HG03575 (cell line): ENCODE results near the gene INTS13.
"Not testable (repeated sequence)": the region's sequence is repeated elsewhere in the genome, so short reads cannot be mapped to it uniquely, and the experiment has no call there.

ENCODE experiments used
- ATAC-seq: cut with Tn5 transposase; IDR thresholded peaks from one replicate; pipeline ENCODE4 v1.9.1; 2021; ENCODE audit not compliant: unreplicated experiment, insufficient number of reproducible peaks, low FRiP score; ENCODE audit errors: extremely low read depth

Gene INTS13, protein sequence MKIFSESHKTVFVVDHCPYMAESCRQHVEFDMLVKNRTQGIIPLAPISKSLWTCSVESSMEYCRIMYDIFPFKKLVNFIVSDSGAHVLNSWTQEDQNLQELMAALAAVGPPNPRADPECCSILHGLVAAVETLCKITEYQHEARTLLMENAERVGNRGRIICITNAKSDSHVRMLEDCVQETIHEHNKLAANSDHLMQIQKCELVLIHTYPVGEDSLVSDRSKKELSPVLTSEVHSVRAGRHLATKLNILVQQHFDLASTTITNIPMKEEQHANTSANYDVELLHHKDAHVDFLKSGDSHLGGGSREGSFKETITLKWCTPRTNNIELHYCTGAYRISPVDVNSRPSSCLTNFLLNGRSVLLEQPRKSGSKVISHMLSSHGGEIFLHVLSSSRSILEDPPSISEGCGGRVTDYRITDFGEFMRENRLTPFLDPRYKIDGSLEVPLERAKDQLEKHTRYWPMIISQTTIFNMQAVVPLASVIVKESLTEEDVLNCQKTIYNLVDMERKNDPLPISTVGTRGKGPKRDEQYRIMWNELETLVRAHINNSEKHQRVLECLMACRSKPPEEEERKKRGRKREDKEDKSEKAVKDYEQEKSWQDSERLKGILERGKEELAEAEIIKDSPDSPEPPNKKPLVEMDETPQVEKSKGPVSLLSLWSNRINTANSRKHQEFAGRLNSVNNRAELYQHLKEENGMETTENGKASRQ

DNA sequence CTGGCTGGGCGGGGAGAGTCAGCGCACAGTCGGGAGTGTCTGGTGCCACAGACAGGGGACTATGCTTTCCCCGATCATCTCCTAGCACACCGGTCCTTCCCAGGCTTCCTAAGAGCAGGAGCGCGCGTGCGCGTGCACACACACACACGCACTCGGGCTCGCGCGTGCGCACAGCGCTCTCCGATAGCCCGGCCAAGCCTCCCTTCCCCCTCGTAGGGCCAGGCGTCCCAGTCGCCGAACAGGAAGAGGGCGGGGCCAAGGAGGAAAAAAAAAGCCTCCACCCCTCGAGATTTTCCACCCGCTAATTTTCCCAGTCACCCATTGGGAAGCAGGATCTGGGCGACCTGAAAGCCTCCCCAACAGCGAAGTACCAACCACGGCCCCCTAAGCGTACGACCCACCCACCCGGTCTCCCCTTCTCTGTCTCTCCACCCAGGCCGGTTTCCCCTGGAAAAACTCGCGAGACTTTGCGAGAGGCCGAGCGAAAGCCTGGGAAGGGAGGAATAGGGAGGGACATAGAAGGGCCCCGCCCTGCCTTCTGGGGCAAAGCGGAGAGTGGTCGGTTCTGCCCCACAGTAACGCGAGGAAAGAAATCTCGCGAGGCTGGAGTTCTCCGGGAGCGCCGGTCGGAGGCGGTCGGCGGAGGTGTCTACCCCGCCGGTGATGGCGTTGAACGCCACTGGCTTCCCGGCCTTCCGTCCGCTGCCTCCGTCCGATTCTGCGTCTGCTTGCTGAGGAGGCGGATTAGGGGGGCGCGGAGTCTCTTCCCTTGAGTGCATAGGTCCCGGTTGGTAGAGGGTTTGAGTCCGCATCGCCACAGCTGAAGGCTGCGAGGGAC, at the start of gene INTS13, which contains the start of gene FGFR1OP2:
INTS13 (minus strand) TSS at position 119 of the 838 bp plus-strand sequence. CDS start 1,178 bp downstream, outside the sequence.
FGFR1OP2 (plus strand) TSS at position 608 of the 838 bp plus-strand sequence. CDS start 15,689 bp downstream, outside the sequence.
- peak; percentile 46 for ATAC-seq

DNA sequence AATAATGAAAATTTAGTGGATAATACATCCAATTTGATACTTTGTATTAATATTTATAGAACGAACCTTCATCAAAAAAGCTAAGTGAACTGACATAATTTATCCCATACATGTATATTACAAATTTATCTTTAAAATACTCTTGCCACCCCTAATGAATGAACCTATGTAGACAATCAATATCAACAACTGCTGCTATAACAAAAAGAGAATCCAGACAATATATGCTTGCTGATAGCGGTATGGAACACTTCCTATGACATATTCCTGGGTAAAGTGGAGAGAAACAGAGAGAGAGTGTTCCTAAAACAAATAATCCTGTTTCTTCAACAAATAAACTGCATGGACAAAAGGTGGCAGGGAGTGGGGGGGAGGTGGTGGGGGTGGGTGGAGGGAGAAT, 45.1 kb upstream of the INTS13 start:
- ATAC-seq: no peak

DNA sequence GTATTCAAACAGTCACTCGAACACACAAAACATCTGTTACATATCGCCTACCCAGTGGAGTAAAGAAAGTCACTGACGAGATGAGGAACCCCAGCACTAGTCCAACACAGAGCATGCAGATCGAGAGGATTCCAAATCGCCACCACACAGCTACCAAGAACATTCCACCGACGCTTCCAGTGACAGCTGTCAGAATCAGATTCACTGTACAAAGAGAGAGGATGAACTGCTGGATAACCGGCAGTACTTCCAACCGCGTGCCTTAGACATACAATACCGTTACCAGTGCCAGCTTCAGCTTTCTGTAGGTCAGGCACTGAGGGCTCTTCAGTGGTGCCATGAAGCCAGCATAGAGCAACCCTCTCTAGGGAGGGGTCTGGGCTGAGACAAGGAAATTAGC, 42.0 kb upstream of the INTS13 start:
- ATAC-seq: no peak

DNA sequence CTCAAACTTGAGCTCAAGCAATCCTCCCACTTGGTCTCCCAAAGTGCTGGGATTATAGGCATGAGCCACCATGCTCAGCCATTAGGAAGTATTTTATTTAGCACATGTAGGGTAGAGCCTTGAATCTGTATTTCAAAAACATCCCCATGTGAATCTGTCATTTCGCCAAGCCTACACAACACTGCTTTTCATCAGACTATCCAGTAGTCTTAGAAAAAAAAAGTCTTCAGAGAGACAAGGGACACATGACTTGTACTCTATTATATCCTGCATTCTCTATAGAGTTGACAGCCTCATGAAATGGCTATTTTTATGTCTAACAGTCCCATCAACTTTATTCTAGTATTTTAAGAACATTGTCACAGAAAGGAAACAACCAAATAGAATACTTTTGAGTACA, 41.0 kb upstream of the INTS13 start:
- no peak for ATAC-seq

DNA sequence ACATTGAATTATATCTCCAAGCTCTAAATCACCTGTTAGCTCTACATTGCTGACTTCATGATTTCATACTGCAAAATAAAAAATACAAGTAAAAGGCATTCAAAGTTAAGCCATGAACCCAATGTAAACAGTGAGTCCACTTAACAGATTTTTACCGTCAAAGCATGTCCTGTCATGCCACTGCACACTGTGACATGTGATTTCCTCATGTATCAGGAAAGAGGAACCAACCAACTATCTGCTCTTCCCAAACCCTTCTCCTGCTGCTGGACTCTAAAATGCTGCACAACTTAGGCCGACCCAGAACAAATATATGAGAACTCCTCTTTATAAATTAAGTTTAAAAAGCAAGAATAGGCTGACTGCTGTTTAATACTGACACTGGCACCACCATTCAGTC, 38.9 kb upstream of the INTS13 start:
- ATAC-seq: no peak

DNA sequence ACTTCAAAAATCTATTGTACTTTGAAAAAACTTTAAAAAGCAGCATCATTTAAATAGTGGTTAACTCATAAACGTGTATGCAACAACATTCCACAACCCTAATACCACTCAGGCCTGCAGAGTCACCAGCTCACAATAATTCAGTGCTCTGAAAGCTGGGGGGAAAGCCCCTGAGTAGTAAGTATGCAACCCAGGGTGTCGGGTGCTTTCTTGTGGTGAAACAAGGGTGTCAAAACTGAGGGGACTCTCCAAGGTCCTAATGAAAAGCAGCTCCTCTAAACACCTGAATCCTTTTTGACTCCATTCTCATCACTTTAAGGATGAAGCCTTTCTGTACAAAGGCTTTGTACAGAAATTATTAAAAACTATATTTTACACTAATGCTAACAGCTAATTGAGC, 34.2 kb upstream of the INTS13 start:
- ATAC-seq: peak; percentile 81

DNA sequence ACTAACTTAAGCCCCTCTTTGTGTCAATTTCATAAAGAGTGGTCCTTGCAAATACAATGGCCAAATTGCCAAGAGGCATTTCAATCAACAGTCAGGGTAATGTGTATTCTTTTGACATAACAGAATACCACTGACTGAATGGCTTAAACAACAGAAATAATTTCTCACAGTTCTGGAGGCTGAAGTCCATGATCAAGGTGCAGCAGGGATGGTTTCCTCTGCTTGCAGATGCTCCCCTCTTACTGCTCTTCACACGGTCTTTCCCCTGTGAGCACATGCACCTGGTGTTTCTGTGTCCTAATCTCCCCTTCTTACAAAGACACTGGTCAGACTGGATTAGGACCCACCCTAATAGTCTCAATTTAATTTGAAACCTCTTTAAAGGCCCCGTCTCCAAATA, 32.4 kb upstream of the INTS13 start:
- ATAC-seq: no peak

DNA sequence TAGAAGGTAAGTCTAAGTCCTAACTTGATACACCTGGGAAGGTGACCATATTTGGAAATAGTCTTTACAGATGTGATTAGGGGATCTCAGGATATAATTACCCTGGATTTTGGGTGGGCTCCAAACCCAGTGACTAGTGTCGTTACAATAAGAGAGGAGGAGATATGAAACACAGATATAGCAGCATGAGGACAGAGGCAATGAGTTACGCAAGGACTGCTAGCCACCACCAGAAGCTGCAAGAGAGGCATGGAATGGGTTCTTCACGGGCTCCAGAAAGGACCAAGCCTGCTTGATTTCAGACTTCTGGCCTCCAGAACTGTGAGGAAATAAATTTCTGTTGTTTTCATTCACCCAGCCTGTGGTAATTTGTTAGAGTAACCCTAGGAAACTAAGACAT, 29.1 kb upstream of the INTS13 start:
- ATAC-seq: no peak

DNA sequence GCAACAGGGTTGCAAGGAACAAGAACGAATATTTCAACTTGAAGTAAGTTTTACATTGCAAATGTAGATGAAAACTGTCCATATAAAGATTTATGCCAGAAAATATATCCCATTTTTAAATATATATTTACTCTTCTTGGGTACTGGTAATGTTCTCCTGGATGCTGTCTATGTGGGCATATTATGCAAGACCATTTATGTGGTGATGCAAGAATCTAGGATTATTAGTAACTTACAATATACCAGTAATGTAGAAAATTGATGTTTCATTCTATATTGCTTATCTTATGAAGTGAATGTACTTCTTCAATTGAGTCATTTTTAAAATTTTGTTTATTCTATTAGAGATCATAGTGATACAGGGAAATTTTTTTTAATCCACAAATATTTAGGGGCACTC, 25.6 kb upstream of the INTS13 start:
- ATAC-seq: no peak

DNA sequence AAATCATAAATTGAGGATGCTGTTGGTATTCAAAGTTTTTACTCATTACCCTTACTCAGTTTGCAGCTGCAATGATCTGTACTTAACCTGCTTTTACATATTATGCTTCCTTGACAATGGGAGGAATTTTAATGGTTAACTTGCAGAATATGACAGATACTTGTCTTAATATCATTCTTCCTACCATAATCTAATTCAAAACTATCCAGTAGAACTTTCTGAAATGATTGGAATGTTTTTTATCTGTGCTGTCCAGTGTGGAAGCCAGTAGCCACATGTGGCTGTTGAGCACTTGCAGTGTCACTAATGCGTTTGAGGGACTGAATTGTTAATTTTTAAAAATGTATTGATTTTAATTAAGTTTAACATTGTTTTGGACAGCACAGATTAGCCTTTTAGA, 24.0 kb upstream of the INTS13 start:
- ATAC-seq: no peak

DNA sequence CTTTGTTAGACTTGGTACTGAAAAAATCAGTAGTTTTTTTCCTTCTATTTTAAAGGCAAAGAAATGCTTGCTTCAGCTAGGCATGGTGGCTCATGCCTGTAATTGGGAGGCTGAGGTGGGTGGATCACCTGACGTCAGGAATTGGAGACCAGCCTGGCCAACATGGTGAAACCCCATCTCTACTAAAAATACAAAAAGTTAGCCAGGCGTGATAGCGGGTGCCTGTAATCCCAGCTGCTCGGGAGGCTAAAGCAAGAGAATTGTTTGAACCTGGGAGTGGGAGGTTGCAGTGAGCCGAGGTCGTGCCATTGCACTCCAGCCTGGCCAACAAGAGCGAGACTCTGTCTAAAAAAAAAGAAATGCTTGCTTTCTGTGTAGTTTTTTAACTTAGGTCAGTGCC, 23.6 kb upstream of the INTS13 start:
- not testable (repeated sequence) for ATAC-seq

DNA sequence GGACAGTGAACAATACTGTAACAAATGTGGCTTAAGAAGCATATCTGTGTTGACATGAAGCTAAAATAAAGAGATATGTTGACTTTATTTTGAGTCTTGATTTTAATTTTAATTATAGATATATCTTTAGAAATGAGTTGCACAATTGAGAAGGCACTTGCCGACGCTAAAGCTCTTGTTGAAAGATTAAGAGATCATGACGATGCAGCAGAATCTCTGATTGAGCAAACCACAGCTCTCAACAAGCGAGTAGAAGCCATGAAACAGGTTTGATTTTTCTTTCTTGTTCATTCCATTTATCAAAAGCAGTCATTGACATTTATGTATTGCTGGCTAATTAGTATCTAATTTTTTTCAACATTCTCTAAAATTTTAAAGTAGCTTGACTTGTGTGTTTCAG, 16.2 kb upstream of the INTS13 start:
- ATAC-seq: no peak

DNA sequence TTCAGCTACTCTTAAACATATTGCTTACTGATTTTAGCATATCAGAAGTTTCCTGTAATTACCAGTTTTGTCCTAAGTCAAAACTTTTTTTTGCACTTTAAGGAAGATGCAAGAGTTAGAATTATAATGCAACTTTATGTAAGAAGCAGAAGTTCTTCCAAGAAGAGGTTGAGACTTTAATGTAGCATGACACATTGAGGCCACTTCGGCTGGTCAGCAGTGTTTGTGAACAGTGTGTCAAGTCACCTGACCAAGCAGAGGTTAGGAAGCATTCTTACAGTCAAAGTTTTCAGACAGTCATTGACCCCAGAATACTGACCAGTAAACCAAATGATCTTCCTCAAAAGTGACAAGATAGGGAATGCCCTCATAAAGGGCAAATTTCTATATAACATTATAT, 15.7 kb upstream of the INTS13 start:
- ATAC-seq: no peak

DNA sequence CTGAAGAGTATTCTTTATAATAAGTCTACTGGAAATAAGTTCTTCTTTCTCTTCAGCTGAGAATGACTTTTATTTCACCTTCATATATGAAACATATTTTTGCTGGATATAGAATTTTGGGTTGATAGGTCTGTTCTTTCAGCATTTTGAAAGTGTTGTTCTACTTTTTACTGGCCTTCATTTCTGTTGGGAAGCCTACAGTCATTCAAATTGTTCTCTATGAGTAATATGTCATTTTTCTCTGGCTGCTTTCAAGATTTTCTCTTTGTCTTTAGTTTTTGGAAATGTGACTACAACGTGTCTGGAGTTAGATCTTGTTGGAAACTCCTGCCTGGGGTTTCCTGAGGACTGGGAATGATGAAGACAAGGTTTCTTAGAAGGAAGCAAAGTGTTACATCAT, 10.5 kb upstream of the INTS13 start:
- no peak for ATAC-seq

DNA sequence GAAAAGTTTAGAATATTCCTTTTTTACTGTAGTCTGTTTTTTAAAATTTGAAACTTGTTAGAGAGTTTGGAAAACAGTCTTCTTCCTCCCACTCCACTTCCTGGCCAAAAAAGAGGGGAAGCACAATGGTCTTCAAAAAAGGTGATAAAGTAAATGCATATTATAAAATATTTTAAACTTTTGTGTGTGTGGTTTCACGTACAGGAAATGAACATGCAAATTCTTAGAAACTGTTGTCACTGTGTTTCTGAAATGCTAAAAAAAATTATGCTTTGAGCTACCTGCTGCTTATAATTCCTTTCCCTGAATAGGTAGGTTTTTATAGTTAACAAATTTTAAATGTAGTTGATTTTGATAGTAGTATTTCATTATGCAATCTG, 3.4 kb upstream of the INTS13 start:
- ATAC-seq: no peak

DNA sequence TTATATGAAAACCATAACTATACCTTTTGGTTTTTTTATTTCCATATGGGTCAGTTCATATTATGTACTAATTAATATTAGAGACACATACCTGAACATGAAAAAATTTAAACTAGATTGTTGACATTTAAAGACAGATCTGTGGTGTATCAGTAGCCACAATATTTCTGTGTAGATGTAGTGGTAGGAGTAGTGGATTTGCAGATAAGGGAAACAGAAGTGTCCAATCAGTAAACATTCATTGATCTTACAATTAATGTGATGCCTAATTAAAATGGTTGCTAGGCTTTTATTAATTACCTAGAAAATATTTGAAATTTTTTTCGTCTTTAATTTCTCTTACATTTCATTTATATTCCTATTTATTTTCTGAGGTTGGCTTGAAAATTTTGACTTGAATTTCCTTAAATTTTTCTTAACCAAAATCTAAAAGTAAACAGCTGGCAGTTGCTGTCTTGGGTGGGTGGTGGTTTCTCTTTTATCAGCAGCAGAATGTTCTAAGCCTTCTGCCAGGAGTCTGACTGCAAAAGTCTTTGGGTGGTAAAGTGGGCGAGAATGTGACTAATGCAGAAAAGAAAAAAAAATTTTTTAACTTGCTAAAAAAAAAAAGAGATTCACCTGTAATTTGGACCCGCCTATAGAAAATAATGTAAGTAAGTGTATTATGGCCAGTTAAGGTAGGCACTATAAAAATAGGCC, 2.9 kb upstream of the INTS13 start:
- ATAC-seq: no peak

DNA sequence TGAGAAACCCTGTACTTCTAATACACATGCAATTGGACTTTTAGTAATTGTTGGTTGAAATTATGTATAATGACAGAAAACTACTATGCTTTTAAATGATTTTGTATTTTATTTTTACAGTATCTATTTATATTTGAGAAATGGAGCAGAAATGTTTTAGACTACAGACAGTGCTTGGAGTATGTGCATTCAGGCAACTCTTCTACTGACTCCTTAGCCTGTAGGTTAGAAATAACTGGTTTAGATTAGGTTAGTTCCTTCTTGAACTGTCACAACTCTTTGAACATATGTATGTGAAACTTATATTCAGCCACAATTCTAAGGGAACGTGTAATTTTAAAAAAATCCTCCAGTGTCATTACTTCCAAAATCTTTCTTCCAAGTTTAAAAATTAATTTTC, 2.2 kb upstream of the INTS13 start:
- no peak for ATAC-seq

DNA sequence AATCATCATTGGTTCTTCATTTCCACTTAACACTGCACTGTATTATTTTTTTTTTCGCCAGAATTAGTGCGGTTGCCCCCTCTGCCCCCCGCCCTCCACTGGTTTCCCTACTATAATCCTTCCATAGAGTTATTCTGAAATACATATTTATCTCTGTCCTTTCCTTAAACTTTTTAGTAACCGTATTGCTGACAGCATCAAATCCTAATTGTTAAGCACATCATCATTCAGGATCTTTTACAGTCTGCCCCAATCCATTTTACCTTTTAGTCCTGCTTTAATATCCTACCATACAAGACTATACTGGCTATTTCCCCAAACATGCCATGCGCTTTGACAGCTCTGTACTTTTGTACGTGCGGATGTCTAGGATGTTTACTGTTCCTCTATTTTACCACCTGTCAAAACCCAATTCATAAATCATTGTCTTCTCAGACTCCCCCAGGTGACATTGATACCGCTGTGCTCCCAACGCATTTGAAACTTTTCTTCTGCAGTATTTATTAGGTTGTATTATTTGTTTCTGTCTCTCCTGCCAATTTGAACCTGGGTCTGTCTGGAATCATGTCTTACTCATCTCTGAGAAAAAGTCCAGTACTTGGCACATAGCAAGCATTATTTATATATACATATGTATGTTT, 1.5 kb upstream of the INTS13 start:
- ATAC-seq: no peak

DNA sequence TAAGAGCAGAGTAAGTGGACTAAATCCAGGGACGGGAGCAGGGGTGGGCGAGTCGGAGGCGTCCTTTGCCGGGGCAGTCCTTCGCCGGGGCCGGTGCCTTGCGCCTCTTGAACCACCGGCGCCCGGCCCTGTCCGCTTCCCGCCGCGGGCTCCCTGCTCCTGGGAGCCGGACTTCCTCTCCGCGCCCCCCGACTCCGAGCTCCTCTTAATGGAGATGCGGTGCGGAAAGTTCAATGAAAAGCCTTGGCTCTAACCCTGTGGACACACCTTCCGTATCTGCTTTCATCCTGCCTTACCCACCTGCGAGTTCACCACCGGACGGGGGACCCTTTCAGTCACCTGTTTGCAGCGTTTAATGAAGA, 901 bp upstream of the INTS13 start:
- ATAC-seq: no peak
